GM12878 (cell line): Measurements from ENCODE around the gene ULK1. TPM values are rescaled to one million over a fixed set of nuclear protein-coding genes. Genes with fewer than 3 reads are reported as not detected.
A peak's percentile ranks its signal among the peaks of the same experiment; 100 is the strongest.

Experiments
- ATAC-seq: fragments of 200-7000 bp; cut with Tn5 transposase; 3 replicates; pipeline ENCODE4 v1.9.1; 2020; ENCODE audit warnings: mild to moderate bottlenecking, moderate library complexity
- BruUV-seq: library from RNA; stranded (reverse); fragments of 400-500 nt; replicated peaks from 2 replicates; lab custom pipeline; 2021; lab: Mats Ljungman, UMichigan
- CTCF ChIA-PET: fragments of 300-600 bp; sonication (Branson Sonifier 250); formaldehyde crosslinking; extraction: SDS; loops from one replicate; lab custom pipeline; 2021; ENCODE audit warnings: inconsistent platforms; lab: Yijun Ruan, JAX
- POLR2A ChIA-PET: fragments of 350-600 bp; formaldehyde crosslinking; extraction: SDS; loops from one replicate; lab custom pipeline; 2021; ENCODE audit warnings: inconsistent platforms; lab: Charles Lee
- RAD21 ChIA-PET: fragments of 300-600 bp; sonication (Branson Sonifier 250); formaldehyde crosslinking; loops from one replicate; lab custom pipeline; 2023; ENCODE audit warnings: antibody characterized with exemption; ENCODE audit not compliant: unreplicated experiment; lab: Charles Lee
- SMC1A ChIA-PET: fragments of 300-600 bp; sonication (Branson Sonifier 250); formaldehyde crosslinking; loops from one replicate; lab custom pipeline; 2023; ENCODE audit not compliant: unreplicated experiment, uncharacterized antibody; lab: Charles Lee
- DNase-seq: peaks from one replicate; pipeline ENCODE4 v3.0.0-alpha.2; 2011; ENCODE audit warnings: low read depth, low spot score
- FAIRE-seq: peaks from 3 replicates; lab custom pipeline; 2011; peaks lifted over from hg19 to GRCh38; lab: Jason Lieb, UNC
- H2AFZ ChIP-seq: 2 replicates; pipeline ENCODE4 v1.6.0; 2011; ENCODE audit warnings: low read depth, low read length, control low read depth; ENCODE audit not compliant: control insufficient read depth
- H3K27ac ChIP-seq: 2 replicates; pipeline ENCODE4 v1.5.1; 2011; ENCODE audit warnings: control low read depth; ENCODE audit not compliant: control insufficient read depth, insufficient read depth
- H3K27me3 ChIP-seq, 2 experiments: replicated peaks in 1 of 2; 2 replicates each; pipeline versions ENCODE4 v1.6.0 to v1.6.1; 2011; ENCODE audit warnings: low read length in 1 of 2; ENCODE audit not compliant: control insufficient read depth in 2 of 2, insufficient read depth in 2 of 2
- H3K36me3 ChIP-seq, 2 experiments: 2 replicates each; pipeline ENCODE4 v1.5.1; 2011; ENCODE audit warnings: low read length in 1 of 2; ENCODE audit not compliant: control insufficient read depth in 2 of 2, insufficient read depth in 2 of 2
- H3K4me1 ChIP-seq: 2 replicates; pipeline ENCODE4 v1.6.1; 2011; ENCODE audit warnings: mild to moderate bottlenecking, low read length, moderate library complexity, mixed read lengths; ENCODE audit not compliant: control insufficient read depth, insufficient read depth
- H3K4me2 ChIP-seq: 2 replicates; pipeline ENCODE4 v1.6.0; 2011; ENCODE audit warnings: control low read depth; ENCODE audit not compliant: control insufficient read depth, insufficient read depth
- H3K4me3 ChIP-seq: fragments of 200-600 bp; sonication (generic); 2 replicates; pipeline ENCODE4 v1.5.1; 2016
- H3K79me2 ChIP-seq: 2 replicates; pipeline ENCODE4 v1.6.0; 2011; ENCODE audit warnings: low read length; ENCODE audit not compliant: control insufficient read depth, insufficient read depth
- H3K9ac ChIP-seq: 2 replicates; pipeline ENCODE4 v1.8.0; 2011; ENCODE audit warnings: low read length, control low read depth, mixed read lengths; ENCODE audit not compliant: control insufficient read depth, insufficient read depth
- H3K9me3 ChIP-seq: replicated peaks from 3 replicates; pipeline ENCODE4 v1.5.1; 2011; ENCODE audit warnings: mild to moderate bottlenecking, low read length; ENCODE audit not compliant: control insufficient read depth, insufficient read depth
- H4K20me1 ChIP-seq: 2 replicates; pipeline ENCODE4 v1.6.0; 2011; ENCODE audit not compliant: control insufficient read depth, insufficient read depth
- ATF3 ChIP-seq: IDR thresholded peaks from 2 replicates; pipeline ENCODE4 v1.6.1; 2011; ENCODE audit warnings: low read depth, mild to moderate bottlenecking, low read length, moderate library complexity, borderline replicate concordance; ENCODE audit errors: extremely low read depth
- BCL3 ChIP-seq: IDR thresholded peaks from 2 replicates; pipeline ENCODE4 v1.6.1; 2011; ENCODE audit warnings: borderline replicate concordance, low read depth, mild to moderate bottlenecking, moderate library complexity, low read length; ENCODE audit not compliant: insufficient read depth, poor library complexity, severe bottlenecking
- BRCA1 ChIP-seq: IDR thresholded peaks from 2 replicates; pipeline ENCODE4 v1.6.1; 2011; ENCODE audit warnings: low read depth, low read length, improper control_type of control experiment
- CBX3 ChIP-seq: fragments of 200-600 bp; sonication (generic); IDR thresholded peaks from 2 replicates; pipeline ENCODE4 v1.6.1; 2016; ENCODE audit warnings: low read depth, borderline replicate concordance
- CREB1 ChIP-seq: IDR thresholded peaks from 2 replicates; pipeline ENCODE4 v1.6.1; 2012; ENCODE audit warnings: low read depth, mild to moderate bottlenecking, inconsistent platforms
- DPF2 ChIP-seq: fragments of 450-650 bp; IDR thresholded peaks from 2 replicates; pipeline ENCODE4 v1.6.1; 2017; ENCODE audit warnings: mild to moderate bottlenecking
- E4F1 ChIP-seq: fragments of 450-650 bp; IDR thresholded peaks from 2 replicates; pipeline ENCODE4 v1.6.1; 2018; ENCODE audit warnings: borderline replicate concordance, mild to moderate bottlenecking; ENCODE audit not compliant: partially characterized antibody
- ELK1 ChIP-seq: IDR thresholded peaks from 2 replicates; pipeline ENCODE4 v1.6.1; 2012; ENCODE audit warnings: low read depth, low read length, improper control_type of control experiment
- FOXM1 ChIP-seq: IDR thresholded peaks from 2 replicates; pipeline ENCODE4 v1.6.1; 2012; ENCODE audit warnings: low read depth, mild to moderate bottlenecking, inconsistent platforms, low read length, moderate library complexity
- HCFC1 ChIP-seq: fragments of 150-350 bp; IDR thresholded peaks from 2 replicates; pipeline ENCODE4 v1.6.1; 2014; ENCODE audit warnings: low read length
- JUNB ChIP-seq: IDR thresholded peaks from 2 replicates; pipeline ENCODE4 v1.6.1; 2016; ENCODE audit warnings: antibody characterized with exemption, mild to moderate bottlenecking
- KLF5 ChIP-seq: fragments of 450-650 bp; IDR thresholded peaks from 2 replicates; pipeline ENCODE4 v1.6.1; 2014; ENCODE audit warnings: mild to moderate bottlenecking; ENCODE audit not compliant: partially characterized antibody
- MXI1 ChIP-seq: fragments of 150-350 bp; IDR thresholded peaks from 2 replicates; pipeline ENCODE4 v1.6.1; 2011; ENCODE audit warnings: low read depth, mild to moderate bottlenecking, inconsistent platforms, low read length, improper control_type of control experiment
- NFYA ChIP-seq: IDR thresholded peaks from 2 replicates; pipeline ENCODE4 v1.6.1; 2011; ENCODE audit warnings: low read depth, mild to moderate bottlenecking, low read length, improper control_type of control experiment, borderline replicate concordance
- NR2C1 ChIP-seq: fragments of 450-650 bp; IDR thresholded peaks from 2 replicates; pipeline ENCODE4 v1.6.1; 2017; ENCODE audit warnings: antibody characterized with exemption, mild to moderate bottlenecking, moderate library complexity
- TARDBP ChIP-seq: IDR thresholded peaks from 2 replicates; pipeline ENCODE4 v1.6.1; 2016; ENCODE audit warnings: borderline replicate concordance
- USF2 ChIP-seq: IDR thresholded peaks from 2 replicates; pipeline ENCODE4 v1.6.1; 2011; ENCODE audit warnings: low read depth, low read length, improper control_type of control experiment, borderline replicate concordance
- WGBS: methylation state at CpG from one replicate; pipeline ENCODE4 v1.1.6; 2016; ENCODE audit warnings: low lambda C conversion rate; ENCODE audit not compliant: insufficient replicate concordance, insufficient coverage; ENCODE audit errors: missing lambda C conversion rate; 5-methylcytosine and 5-hydroxymethylcytosine counted together
- in situ Hi-C: fragments of 300-500 bp; cut with MboI; formaldehyde crosslinking; loops from 9 replicates; pipeline ENCODE4 v1.14.3; 2018; ENCODE audit warnings: mixed read lengths
- intact Hi-C: fragments of 100-400 bp; cut with micrococcal nuclease; formaldehyde crosslinking; loops from one replicate; pipeline ENCODE4 v1.14.2; 2022; ENCODE audit not compliant: unreplicated experiment
- polyA plus RNA-seq, 11 experiments: library from polyadenylated mRNA; depleted of rRNA in 4 of 11; unstranded in 6 of 11; stranded (reverse) in 5 of 11; fragments of >200 nt; fragmentation: Nextera tagmentation in 4 of 11; fragmentation: Illumina TruSeq in 1 of 11; extraction: Ambion mirVana in 4 of 11; extraction: Trizol in 1 of 11; gene quantifications; 1 replicate in 1 of 11; 2 replicates in 10 of 11; pipeline versions ENCODE4 v1.2.1 to v1.2.3, GENCODE V29; 2011 to 2016; ENCODE audit warnings: inconsistent platforms in 2 of 11, missing spikeins in 2 of 11, low read depth in 1 of 11
- total RNA-seq, 4 experiments: library from RNA; depleted of rRNA in 3 of 4; stranded (reverse); fragments of >200 nt in 3 of 4; fragmentation: Illumina TruSeq in 1 of 4; extraction: Trizol in 1 of 4; gene quantifications; 2 replicates each; pipeline versions ENCODE4 v1.2.1 to v1.2.3, GENCODE V29; 2013 to 2021

The ULK1 gene
- total and polyA plus RNA-seq, 10 of the 15 experiments (the other 5 are each of a cell fraction or from before 2014, with no cell fraction given): 0.13 to 14.1 (median 1.5) TPM

GRCh38 chr12:131921866-131922769, 27.7 kb downstream of the ULK1 start:
- H3K4me1 ChIP-seq: peaks cover 21% of the 10 kb centered on the region
- no peaks in the 10 kb centered on the region; a peak in 1 of 4 replicates for H3K36me3 ChIP-seq
- DNase-seq (no peak), ATAC-seq (no peak), FAIRE-seq (no peak)
- no peak overlapping the region for H3K9ac ChIP-seq
- no peak overlapping the region for H2AFZ ChIP-seq
- in situ Hi-C loops: no loop called here
- intact Hi-C loops: no loop called here
- ChIA-PET CTCF (no interaction called here), SMC1A (no interaction called here), RAD21 (no interaction called here), POLR2A (no interaction called here)
- WGBS: 93% methylated on average over 29 of the region's 29 CpGs
- H3K9me3 ChIP-seq: no peaks in the 10 kb centered on the region
- TSS peak; percentile 74 for BruUV-seq
- no peaks in the 10 kb centered on the region for H3K27me3 ChIP-seq
- no peak overlapping the region for H3K27ac ChIP-seq
- H3K79me2 ChIP-seq: no peaks in the 10 kb centered on the region
- no peak for TF ChIP-seq USF2
- no peak for TF ChIP-seq MXI1
- TF ChIP-seq JUNB: no peak
- TF ChIP-seq NR2C1: no peak
- no peak for TF ChIP-seq CREB1
- no peak for TF ChIP-seq NFYA
- no peak for TF ChIP-seq ATF3
- TF ChIP-seq KLF5: no peak
- no peak for TF ChIP-seq BRCA1
- TF ChIP-seq BCL3: no peak
- no peak for TF ChIP-seq HCFC1
- TF ChIP-seq ELK1: no peak
- TF ChIP-seq DPF2: no peak
- TF ChIP-seq TARDBP: no peak
- no peak for TF ChIP-seq E4F1
- no peak for TF ChIP-seq FOXM1
- no peak for TF ChIP-seq CBX3
- H4K20me1 ChIP-seq: no peaks in the 10 kb centered on the region
- H3K4me3 ChIP-seq: no peak overlapping the region
- no peak overlapping the region for H3K4me2 ChIP-seq
